SK-N-SH (cell line): ENCODE results near the gene EXOSC2. TPM values are rescaled to one million over a fixed set of nuclear protein-coding genes. Genes with fewer than 3 reads are reported as not detected.

ENCODE experiments used
- CTCF ChIA-PET: fragments of 300-600, 350-600 bp; formaldehyde crosslinking; extraction: SDS; loops from one replicate; lab custom pipeline; 2021; lab: Yijun Ruan, JAX
- POLR2A ChIA-PET: fragments of 350-600 bp; sonication (Branson Sonifier 250); formaldehyde crosslinking; extraction: SDS; loops from one replicate; lab custom pipeline; 2020; ENCODE audit warnings: antibody characterized with exemption, inconsistent platforms; lab: Yijun Ruan, JAX
- DNase-seq: peaks from one replicate; pipeline ENCODE4 v3.0.0; 2012
- H2AFZ ChIP-seq: fragments of 200-600 bp; sonication (generic); 2 replicates; pipeline ENCODE4 v1.8.1; 2016; ENCODE audit warnings: antibody characterized with exemption, mild to moderate bottlenecking, low read depth
- H3F3A ChIP-seq: fragments of 200-600 bp; sonication (generic); replicated peaks from 2 replicates; pipeline ENCODE3; 2016; ENCODE audit warnings: antibody characterized with exemption, mild to moderate bottlenecking; ENCODE audit not compliant: insufficient read depth
- H3K27ac ChIP-seq, 2 experiments: fragments of 200-500 bp in 1 of 2; fragments of 200-600 bp in 1 of 2; sonication (Bioruptor generic) in 1 of 2; sonication (generic), shearing (Covaris generic) in 1 of 2; 2 replicates each; pipeline versions ENCODE4 v1.5.1 to v1.6.1; 2014 to 2016; ENCODE audit warnings: low read depth in 2 of 2, inconsistent platforms in 1 of 2, low read length in 1 of 2, mild to moderate bottlenecking in 1 of 2, mixed read lengths in 1 of 2
- H3K27me3 ChIP-seq: fragments of 200-600 bp; sonication (generic), shearing (Covaris generic); 2 replicates; pipeline ENCODE4 v1.6.1; 2016; ENCODE audit warnings: mixed run types; ENCODE audit not compliant: insufficient read depth
- H3K36me3 ChIP-seq, 2 experiments: fragments of 200-500 bp in 1 of 2; fragments of 200-600 bp in 1 of 2; sonication (Bioruptor generic) in 1 of 2; sonication (generic) in 1 of 2; replicated peaks in 1 of 2; 2 replicates each; pipeline versions ENCODE3 to v1.5.1; 2014 to 2016; ENCODE audit warnings: low read length in 1 of 2, mild to moderate bottlenecking in 1 of 2; ENCODE audit not compliant: insufficient read depth in 2 of 2, control insufficient read depth in 1 of 2
- H3K4me1 ChIP-seq, 2 experiments: fragments of 200-500 bp in 1 of 2; fragments of 200-600 bp in 1 of 2; sonication (Bioruptor generic) in 1 of 2; sonication (generic), shearing (Covaris generic) in 1 of 2; 2 replicates each; pipeline versions ENCODE4 v1.5.1 to v1.6.1; 2014 to 2016; ENCODE audit warnings: low read depth in 1 of 2, low read length in 1 of 2, mixed run types in 1 of 2; ENCODE audit not compliant: insufficient read depth in 2 of 2, control insufficient read depth in 1 of 2
- H3K4me2 ChIP-seq: fragments of 200-600 bp; sonication (generic), shearing (Covaris generic); 2 replicates; pipeline ENCODE4 v1.6.1; 2017; ENCODE audit warnings: mixed run types
- H3K4me3 ChIP-seq, 2 experiments: fragments of 200-500 bp in 1 of 2; fragments of 200-600 bp in 1 of 2; sonication (Bioruptor generic) in 1 of 2; sonication (generic), shearing (Covaris generic) in 1 of 2; 2 replicates each; pipeline versions ENCODE4 v1.5.1 to v1.8.1; 2014 to 2016; ENCODE audit warnings: low read depth in 2 of 2, inconsistent platforms in 1 of 2, low read length in 1 of 2, mild to moderate bottlenecking in 1 of 2, mixed read lengths in 1 of 2, moderate library complexity in 1 of 2
- H3K79me2 ChIP-seq: fragments of 200-600 bp; sonication (generic); 2 replicates; pipeline ENCODE4 v1.8.1; 2017; ENCODE audit warnings: mild to moderate bottlenecking; ENCODE audit not compliant: insufficient read depth
- H3K9ac ChIP-seq: fragments of 200-600 bp; sonication (generic); 2 replicates; pipeline ENCODE4 v1.6.1; 2017; ENCODE audit warnings: mixed run types
- H3K9me2 ChIP-seq: fragments of 200-600 bp; sonication (generic); 2 replicates; pipeline ENCODE4 v1.6.1; 2017; ENCODE audit warnings: mixed run types
- H3K9me3 ChIP-seq: fragments of 200-600 bp; sonication (generic); 2 replicates; pipeline ENCODE4 v1.6.1; 2017; ENCODE audit warnings: mixed run types, mild to moderate bottlenecking, moderate library complexity
- H4K20me1 ChIP-seq: fragments of 200-600 bp; sonication (generic); 2 replicates; pipeline ENCODE4 v1.6.1; 2017; ENCODE audit warnings: mild to moderate bottlenecking, mixed run types; ENCODE audit not compliant: insufficient read depth
- CTCF ChIP-seq: fragments of 200-600 bp; sonication (generic); IDR thresholded peaks from 2 replicates; pipeline ENCODE4 v1.6.1; 2017; ENCODE audit warnings: antibody characterized with exemption, mild to moderate bottlenecking, moderate library complexity
- ELF1 ChIP-seq: IDR thresholded peaks from 2 replicates; pipeline ENCODE4 v1.4.0; 2012
- EZH2phosphoT487 ChIP-seq: fragments of 200-600 bp; sonication (generic); IDR thresholded peaks from 2 replicates; pipeline ENCODE4 v1.6.1; 2017; ENCODE audit warnings: low read depth, mixed run types, mild to moderate bottlenecking, antibody characterized with exemption, moderate library complexity, borderline replicate concordance
- FOSL2 ChIP-seq: IDR thresholded peaks from 2 replicates; pipeline ENCODE4 v1.4.0; 2012; ENCODE audit warnings: low read depth, mild to moderate bottlenecking, moderate library complexity, borderline replicate concordance
- FOXJ3 ChIP-seq: sonication (generic); formaldehyde crosslinking; IDR thresholded peaks from 2 replicates; pipeline ENCODE4 v1.5.1; 2020; ENCODE audit warnings: mild to moderate bottlenecking, missing genetic modification reagents
- GABPA ChIP-seq: IDR thresholded peaks from 2 replicates; pipeline ENCODE4 v1.4.0; 2012; ENCODE audit warnings: low read depth, mild to moderate bottlenecking
- MAX ChIP-seq: IDR thresholded peaks from 2 replicates; pipeline ENCODE4 v1.4.0; 2012; ENCODE audit warnings: low read depth
- MXI1 ChIP-seq: IDR thresholded peaks from 2 replicates; pipeline ENCODE4 v1.6.1; 2012; ENCODE audit warnings: mild to moderate bottlenecking, low read depth, low read length, improper control_type of control experiment
- RAD21 ChIP-seq: IDR thresholded peaks from 2 replicates; pipeline ENCODE4 v1.6.1; 2012; ENCODE audit warnings: mild to moderate bottlenecking, low read length
- RCOR1 ChIP-seq: fragments of 150-350 bp; IDR thresholded peaks from 2 replicates; pipeline ENCODE4 v1.6.1; 2017; ENCODE audit warnings: antibody characterized with exemption, low read length
- RFX5 ChIP-seq: IDR thresholded peaks from 2 replicates; pipeline ENCODE4 v1.6.1; 2012; ENCODE audit warnings: mild to moderate bottlenecking, improper control_type of control experiment, low read length
- TEAD4 ChIP-seq: IDR thresholded peaks from 2 replicates; pipeline ENCODE4 v1.4.0; 2012; ENCODE audit warnings: mild to moderate bottlenecking, borderline replicate concordance; ENCODE audit not compliant: insufficient read depth
- WGBS: methylation state at CpG from one replicate; pipeline ENCODE4 v1.1.6; 2017; ENCODE audit warnings: low lambda C conversion rate; 5-methylcytosine and 5-hydroxymethylcytosine counted together
- polyA plus RNA-seq, 3 experiments: library from polyadenylated mRNA; depleted of rRNA; stranded (reverse); fragments of >200 nt; gene quantifications; 2 replicates each; pipeline ENCODE4 v1.2.3, GENCODE V29; 2012
- TF ChIP-seq, protein P1 (sequence below): IDR thresholded peaks from 2 replicates; pipeline ENCODE4; 2012

The EXOSC2 gene
- polyA plus RNA-seq, 1 of the 3 experiments (the other 2 are of a cell fraction): 28.7 TPM

GRCh38 chr9:130667120-130667435, 26.5 kb upstream of the EXOSC2 start (continued):
- TF ChIP-seq CTCF: no peak
- no peak for TF ChIP-seq RAD21
- TF ChIP-seq EZH2phosphoT487: no peak
- TF ChIP-seq TEAD4: no peak
- TF ChIP-seq FOXJ3 (CRISPR knock-in tag): no peak

GRCh38 chr9:130668196-130668595, 25.4 kb upstream of the EXOSC2 start:
- Histone ChIP-seq H3K27me3 (peaks cover 42% of the 10 kb centered on the region), H3K36me3 (no peaks in the 10 kb centered on the region), H3K9me2 (no peaks in the 10 kb centered on the region), H3K4me1 (peaks cover 0 to 2% of the 10 kb centered on the region in 2 experiments; a peak in 1 of 4 replicates), H3K4me2 (no peak overlapping the region), H3K9me3 (no peaks in the 10 kb centered on the region), H3K79me2 (no peaks in the 10 kb centered on the region), H3K9ac (no peak overlapping the region), H3K27ac (no peak overlapping the region), H3K4me3 (no peak overlapping the region), H4K20me1 (no peaks in the 10 kb centered on the region), H2AFZ (no peak overlapping the region), H3F3A (no peaks in the 10 kb centered on the region)
- DNase-seq: no peak
- 88% methylated on average over 12 of the region's 13 CpGs for WGBS
- no peak for TF ChIP-seq EZH2phosphoT487
- TF ChIP-seq, protein P1, sequence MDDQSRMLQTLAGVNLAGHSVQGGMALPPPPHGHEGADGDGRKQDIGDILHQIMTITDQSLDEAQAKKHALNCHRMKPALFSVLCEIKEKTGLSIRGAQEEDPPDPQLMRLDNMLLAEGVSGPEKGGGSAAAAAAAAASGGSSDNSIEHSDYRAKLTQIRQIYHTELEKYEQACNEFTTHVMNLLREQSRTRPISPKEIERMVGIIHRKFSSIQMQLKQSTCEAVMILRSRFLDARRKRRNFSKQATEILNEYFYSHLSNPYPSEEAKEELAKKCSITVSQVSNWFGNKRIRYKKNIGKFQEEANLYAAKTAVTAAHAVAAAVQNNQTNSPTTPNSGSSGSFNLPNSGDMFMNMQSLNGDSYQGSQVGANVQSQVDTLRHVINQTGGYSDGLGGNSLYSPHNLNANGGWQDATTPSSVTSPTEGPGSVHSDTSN: no peak
- no peak for TF ChIP-seq RFX5
- TF ChIP-seq FOSL2: no peak
- no peak for TF ChIP-seq GABPA
- TF ChIP-seq MAX: no peak
- TF ChIP-seq CTCF: no peak
- TF ChIP-seq RCOR1: no peak
- TF ChIP-seq MXI1: no peak
- TF ChIP-seq ELF1: no peak
- CTCF ChIA-PET: interaction anchor here (0.7 to 2.5 kb wide), 5 partner anchors 14 to 615 kb away, joined by 3 to 7 read pairs (median 3); partner anchors contain the start of gene GPR107
- POLR2A ChIA-PET: no interaction called here
